ENCODE measurements around the gene LRMDA. TPM values are rescaled to one million over a fixed set of nuclear protein-coding genes. Genes with fewer than 3 reads are reported as not detected.
A peak's percentile ranks its signal among the peaks of the same experiment; 100 is the strongest.

LRMDA gene
- total and polyA plus RNA-seq, 2 donors (not counting 1 experiment from before 2014, with no cell fraction given): 0.12 TPM; not detected in 1

GRCh38 chr10:75709811-75710210 is 278.4 kb downstream of the LRMDA start:
- no peak overlapping the region for H3K27ac ChIP-seq (ENCODE audit: low read length in 2 of 2)
- Mint-ChIP-seq H3K4me3 (no peak overlapping the region), H3K9me3 (ENCODE audit: insufficient read depth) (no peaks in the 10 kb centered on the region), H3K27ac (no peak overlapping the region), H3K27me3 (peaks cover 18% of the 10 kb centered on the region), H3K4me1 (no peaks in the 10 kb centered on the region)
- H3K27me3 ChIP-seq (replicated peaks in 1 of 4; ENCODE audit: control extremely low read depth in 1 of 4, control insufficient read depth in 3 of 4, insufficient read depth in 4 of 4, low read length in 3 of 4): peaks cover 0 to 4% (median 1%) of the 10 kb centered on the region in 4 experiments
- ChIA-PET CTCF (no interaction called here), POLR2A (no interaction called here)
- H3K9ac ChIP-seq (ENCODE audit: low read length): no peak overlapping the region
- intact Hi-C loops (cut with micrococcal nuclease): no loop called here
- no peak overlapping the region for H3K4me3 ChIP-seq (ENCODE audit: control extremely low read depth in 1 of 5, extremely low read depth in 1 of 5, insufficient read depth in 1 of 5, low read depth in 2 of 5, low read length in 4 of 5)
- H3K9me3 ChIP-seq (ENCODE audit: control extremely low read depth in 1 of 3, control insufficient read depth in 2 of 3, insufficient read depth in 1 of 3, low read length in 2 of 3): no peaks in the 10 kb centered on the region
- WGBS (ENCODE audit: insufficient coverage): 67% methylated on average over 1 of the region's 3 CpGs
- H3K79me2 ChIP-seq (ENCODE audit: control insufficient read depth, insufficient read depth, low read length): no peaks in the 10 kb centered on the region
- H3K4me1 ChIP-seq (ENCODE audit: control insufficient read depth in 2 of 2, insufficient read depth in 2 of 2, low read length in 2 of 2): no peaks in the 10 kb centered on the region
- DNase-seq (no peak), ATAC-seq (ENCODE audit: low read depth) (no peak)
- H3K4me2 ChIP-seq (replicated peaks; ENCODE audit: low read depth, low read length, poor library complexity, severe bottlenecking): no peak overlapping the region
- H4K20me1 ChIP-seq (ENCODE audit: control insufficient read depth, insufficient read depth, low read length, poor library complexity, severe bottlenecking): no peaks in the 10 kb centered on the region
- H2AFZ ChIP-seq (ENCODE audit: insufficient read depth, low read depth, low read length, poor library complexity, severe bottlenecking): no peak overlapping the region
- TF ChIP-seq CTCF (IDR thresholded peaks at IDR 0.05): no peak
- no peak for TF ChIP-seq EZH2 (IDR thresholded peaks at IDR 0.05; ENCODE audit: borderline replicate concordance, insufficient read depth, low read depth, low read length, poor library complexity, severe bottlenecking)
- H3K36me3 ChIP-seq (replicated peaks in 1 of 2; ENCODE audit: control extremely low read depth in 1 of 2, control insufficient read depth in 1 of 2, extremely low read depth in 1 of 2, insufficient read depth in 2 of 2, low read length in 1 of 2): no peaks in the 10 kb centered on the region

GRCh38 chr10:75712242-75712880 is 280.9 kb downstream of the LRMDA start:
- Mint-ChIP-seq H3K27me3 (peaks cover 28% of the 10 kb centered on the region), H3K27ac (peak overlapping the region; percentile 29), H3K4me1 (no peaks in the 10 kb centered on the region), H3K4me3 (no peak overlapping the region), H3K9me3 (ENCODE audit: insufficient read depth) (no peaks in the 10 kb centered on the region)
- no peak overlapping the region for H3K4me2 ChIP-seq (replicated peaks; ENCODE audit: low read depth, low read length, poor library complexity, severe bottlenecking)
- no peak overlapping the region for H2AFZ ChIP-seq (ENCODE audit: insufficient read depth, low read depth, low read length, poor library complexity, severe bottlenecking)
- WGBS (ENCODE audit: insufficient coverage): 27% methylated on average over 11 of the region's 22 CpGs
- CTCF ChIA-PET: no interaction called here
- no peak overlapping the region for H3K27ac ChIP-seq (ENCODE audit: low read length in 2 of 2)
- no peak for ATAC-seq (ENCODE audit: low read depth)
- intact Hi-C loops (cut with micrococcal nuclease): no loop called here
- H3K9ac ChIP-seq (ENCODE audit: low read length): no peak overlapping the region
- H4K20me1 ChIP-seq (ENCODE audit: control insufficient read depth, insufficient read depth, low read length, poor library complexity, severe bottlenecking): no peaks in the 10 kb centered on the region
- no peaks in the 10 kb centered on the region for H3K9me3 ChIP-seq (ENCODE audit: control extremely low read depth in 1 of 3, control insufficient read depth in 2 of 3, insufficient read depth in 1 of 3, low read length in 2 of 3)
- POLR2A ChIA-PET: no interaction called here
- peaks cover 0 to 4% (median 1%) of the 10 kb centered on the region in 4 experiments for H3K27me3 ChIP-seq (replicated peaks in 1 of 4; ENCODE audit: control extremely low read depth in 1 of 4, control insufficient read depth in 3 of 4, insufficient read depth in 4 of 4, low read length in 3 of 4)
- H3K4me3 ChIP-seq (ENCODE audit: control extremely low read depth in 1 of 5, extremely low read depth in 1 of 5, insufficient read depth in 1 of 5, low read depth in 2 of 5, low read length in 4 of 5): no peak overlapping the region
- H3K36me3 ChIP-seq (replicated peaks in 1 of 2; ENCODE audit: control extremely low read depth in 1 of 2, control insufficient read depth in 1 of 2, extremely low read depth in 1 of 2, insufficient read depth in 2 of 2, low read length in 1 of 2): no peaks in the 10 kb centered on the region
- H3K79me2 ChIP-seq (ENCODE audit: control insufficient read depth, insufficient read depth, low read length): no peaks in the 10 kb centered on the region
- no peak for DNase-seq
- TF ChIP-seq EZH2 (IDR thresholded peaks at IDR 0.05; ENCODE audit: borderline replicate concordance, insufficient read depth, low read depth, low read length, poor library complexity, severe bottlenecking): no peak
- TF ChIP-seq CTCF (IDR thresholded peaks at IDR 0.05): no peak
- H3K4me1 ChIP-seq (ENCODE audit: control insufficient read depth in 2 of 2, insufficient read depth in 2 of 2, low read length in 2 of 2): no peaks in the 10 kb centered on the region
